K562 (cell line): ENCODE measurements around the gene MYMX. TPM values are rescaled to one million over a fixed set of nuclear protein-coding genes. Genes with fewer than 3 reads are reported as not detected.

Source experiments
- ARID1B ChIP-seq: fragments of 450-650 bp; IDR thresholded peaks from 2 replicates; pipeline ENCODE4 v1.6.1; 2016; ENCODE audit warnings: antibody characterized with exemption, mild to moderate bottlenecking, inconsistent platforms
- BRD9 ChIP-seq: fragments of 450-650 bp; IDR thresholded peaks from 2 replicates; pipeline ENCODE4 v1.6.1; 2018; ENCODE audit warnings: low read depth; ENCODE audit not compliant: partially characterized antibody
- CBFA2T2 ChIP-seq: fragments of 450-650 bp; conservative IDR thresholded peaks from 2 replicates; pipeline ENCODE4 v1.6.1; 2017; ENCODE audit warnings: mild to moderate bottlenecking
- CBFA2T3 ChIP-seq: fragments of 450-650 bp; IDR thresholded peaks from 2 replicates; pipeline ENCODE4 v1.6.1; 2017
- KAT2B ChIP-seq: IDR thresholded peaks from one replicate; pipeline ENCODE4 v1.6.1; 2012; ENCODE audit warnings: low read depth, mild to moderate bottlenecking, control low read depth, inconsistent platforms, low read length, moderate library complexity
- MBD2 ChIP-seq: sonication (generic); IDR thresholded peaks from 2 replicates; pipeline ENCODE4 v1.6.1; 2016; ENCODE audit warnings: low read depth, borderline replicate concordance
- PML ChIP-seq: IDR thresholded peaks from 2 replicates; pipeline ENCODE4 v1.6.1; 2012; ENCODE audit warnings: low read length, inconsistent platforms
- RFX5 ChIP-seq: IDR thresholded peaks from 2 replicates; pipeline ENCODE4 v1.6.1; 2011; ENCODE audit warnings: low read depth, mild to moderate bottlenecking, improper control_type of control experiment, low read length
- SREBF2 ChIP-seq: sonication (generic); formaldehyde crosslinking; IDR thresholded peaks from 2 replicates; pipeline ENCODE4 v1.4.0; 2020; ENCODE audit warnings: mild to moderate bottlenecking, missing genetic modification reagents
- TCF3 ChIP-seq: sonication (generic); formaldehyde crosslinking; IDR thresholded peaks from 2 replicates; pipeline ENCODE4 v1.4.0; 2020; ENCODE audit warnings: mild to moderate bottlenecking, missing genetic modification reagents
- ZBTB7A ChIP-seq: IDR thresholded peaks from 2 replicates; pipeline ENCODE4 v1.6.1; 2011; ENCODE audit warnings: low read depth, mild to moderate bottlenecking, low read length, moderate library complexity, borderline replicate concordance; ENCODE audit not compliant: control insufficient read depth
- ZNF431 ChIP-seq: sonication (generic); formaldehyde crosslinking; IDR thresholded peaks from 2 replicates; pipeline ENCODE4 v1.8.0; 2022; ENCODE audit warnings: mild to moderate bottlenecking, missing genetic modification reagents
- ZNF695 ChIP-seq: fragments of 450-650 bp; formaldehyde crosslinking; IDR thresholded peaks from 2 replicates; pipeline ENCODE4 v1.4.0; 2020; ENCODE audit warnings: mild to moderate bottlenecking, moderate library complexity
- polyA plus RNA-seq, 8 experiments: library from polyadenylated mRNA; depleted of rRNA in 4 of 8; stranded (reverse) in 5 of 8; unstranded in 3 of 8; fragments of >200 nt; fragmentation: Nextera tagmentation in 2 of 8; fragmentation: Illumina TruSeq in 1 of 8; extraction: Ambion mirVana in 2 of 8; extraction: Trizol in 1 of 8; gene quantifications; 2 replicates each; pipeline versions ENCODE4 v1.2.1 to v1.2.3, GENCODE V29; 2011 to 2014; ENCODE audit warnings: inconsistent platforms in 1 of 8, missing spikeins in 1 of 8
- total RNA-seq, 7 experiments: library from RNA; depleted of rRNA in 6 of 7; stranded (reverse); fragments of >200 nt in 6 of 7; fragmentation: Illumina TruSeq in 2 of 7; extraction: Trizol in 2 of 7; gene quantifications; 2 replicates each; pipeline versions ENCODE4 v1.2.1 to v1.2.3, GENCODE V29; 2011 to 2021; ENCODE audit warnings: low replicate concordance in 1 of 7
- TF ChIP-seq, protein P1 (sequence below): fragments of 250-450 bp; sonication (Bioruptor Pico); IDR thresholded peaks from 2 replicates; pipeline ENCODE4 v1.4.0; 2020; ENCODE audit warnings: mild to moderate bottlenecking, moderate library complexity
- TF ChIP-seq, protein P2 (sequence below): sonication (generic); IDR thresholded peaks from 2 replicates; pipeline ENCODE4 v1.6.1; 2016
- TF ChIP-seq, protein P3 (sequence below): IDR thresholded peaks from 3 replicates; pipeline ENCODE4 v1.6.1; 2011; ENCODE audit warnings: borderline replicate concordance, mild to moderate bottlenecking; ENCODE audit not compliant: insufficient read length, insufficient read depth

The MYMX gene
- total and polyA plus RNA-seq, 9 of the 15 experiments (the other 6 are each of a cell fraction or from before 2014, with no cell fraction given), result 0.12 TPM; not detected in 8

DNA sequence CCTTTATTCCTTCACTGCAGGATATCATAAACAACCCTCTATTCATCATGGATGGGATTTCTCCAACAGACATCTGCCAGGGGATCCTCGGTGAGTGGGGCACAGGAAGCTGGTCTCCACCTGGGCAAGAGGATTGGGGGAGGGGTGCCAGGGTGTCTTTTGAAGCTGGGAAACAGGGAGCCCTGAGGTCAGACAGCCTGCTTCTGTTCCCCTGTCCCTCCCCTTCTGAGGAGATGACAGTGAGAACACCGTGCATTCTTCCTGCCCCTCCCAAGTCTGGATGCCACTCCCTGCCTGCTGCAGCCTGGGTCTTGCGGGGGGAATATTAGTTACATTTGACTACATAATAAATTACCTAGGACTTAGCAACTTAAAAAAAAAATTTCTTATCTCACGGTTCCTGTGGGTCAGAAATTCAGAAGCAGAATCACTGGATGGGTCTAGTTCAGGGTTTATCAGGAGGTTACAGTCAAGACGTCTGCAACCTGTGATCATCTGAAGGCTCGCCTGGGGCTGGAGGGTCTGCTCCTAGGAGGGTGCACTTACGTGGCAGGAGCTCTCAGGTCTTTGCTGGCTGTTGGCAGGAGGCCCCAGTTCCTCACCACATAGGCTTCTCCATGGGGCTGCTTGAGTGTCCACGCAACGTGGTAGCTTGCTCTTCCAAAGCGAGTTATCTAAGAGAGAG is 46.7 kb upstream of the MYMX start (continued):
- TF ChIP-seq, protein P1, sequence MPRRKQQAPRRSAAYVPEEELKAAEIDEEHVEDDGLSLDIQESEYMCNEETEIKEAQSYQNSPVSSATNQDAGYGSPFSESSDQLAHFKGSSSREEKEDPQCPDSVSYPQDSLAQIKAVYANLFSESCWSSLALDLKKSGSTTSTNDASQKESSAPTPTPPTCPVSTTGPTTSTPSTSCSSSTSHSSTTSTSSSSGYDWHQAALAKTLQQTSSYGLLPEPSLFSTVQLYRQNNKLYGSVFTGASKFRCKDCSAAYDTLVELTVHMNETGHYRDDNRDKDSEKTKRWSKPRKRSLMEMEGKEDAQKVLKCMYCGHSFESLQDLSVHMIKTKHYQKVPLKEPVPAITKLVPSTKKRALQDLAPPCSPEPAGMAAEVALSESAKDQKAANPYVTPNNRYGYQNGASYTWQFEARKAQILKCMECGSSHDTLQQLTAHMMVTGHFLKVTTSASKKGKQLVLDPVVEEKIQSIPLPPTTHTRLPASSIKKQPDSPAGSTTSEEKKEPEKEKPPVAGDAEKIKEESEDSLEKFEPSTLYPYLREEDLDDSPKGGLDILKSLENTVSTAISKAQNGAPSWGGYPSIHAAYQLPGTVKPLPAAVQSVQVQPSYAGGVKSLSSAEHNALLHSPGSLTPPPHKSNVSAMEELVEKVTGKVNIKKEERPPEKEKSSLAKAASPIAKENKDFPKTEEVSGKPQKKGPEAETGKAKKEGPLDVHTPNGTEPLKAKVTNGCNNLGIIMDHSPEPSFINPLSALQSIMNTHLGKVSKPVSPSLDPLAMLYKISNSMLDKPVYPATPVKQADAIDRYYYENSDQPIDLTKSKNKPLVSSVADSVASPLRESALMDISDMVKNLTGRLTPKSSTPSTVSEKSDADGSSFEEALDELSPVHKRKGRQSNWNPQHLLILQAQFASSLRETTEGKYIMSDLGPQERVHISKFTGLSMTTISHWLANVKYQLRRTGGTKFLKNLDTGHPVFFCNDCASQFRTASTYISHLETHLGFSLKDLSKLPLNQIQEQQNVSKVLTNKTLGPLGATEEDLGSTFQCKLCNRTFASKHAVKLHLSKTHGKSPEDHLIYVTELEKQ (CRISPR knock-in tag), result no peak
- no peak for TF ChIP-seq MBD2
- TF ChIP-seq ZNF695 (CRISPR knock-in tag), result no peak
- TF ChIP-seq TCF3, result peak; percentile 44
- TF ChIP-seq ARID1B, result peak; percentile 17; the same call in 1 of the 2 replicates
- TF ChIP-seq, protein P2, sequence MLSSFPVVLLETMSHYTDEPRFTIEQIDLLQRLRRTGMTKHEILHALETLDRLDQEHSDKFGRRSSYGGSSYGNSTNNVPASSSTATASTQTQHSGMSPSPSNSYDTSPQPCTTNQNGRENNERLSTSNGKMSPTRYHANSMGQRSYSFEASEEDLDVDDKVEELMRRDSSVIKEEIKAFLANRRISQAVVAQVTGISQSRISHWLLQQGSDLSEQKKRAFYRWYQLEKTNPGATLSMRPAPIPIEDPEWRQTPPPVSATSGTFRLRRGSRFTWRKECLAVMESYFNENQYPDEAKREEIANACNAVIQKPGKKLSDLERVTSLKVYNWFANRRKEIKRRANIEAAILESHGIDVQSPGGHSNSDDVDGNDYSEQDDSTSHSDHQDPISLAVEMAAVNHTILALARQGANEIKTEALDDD, result no peak
- TF ChIP-seq, protein P3, sequence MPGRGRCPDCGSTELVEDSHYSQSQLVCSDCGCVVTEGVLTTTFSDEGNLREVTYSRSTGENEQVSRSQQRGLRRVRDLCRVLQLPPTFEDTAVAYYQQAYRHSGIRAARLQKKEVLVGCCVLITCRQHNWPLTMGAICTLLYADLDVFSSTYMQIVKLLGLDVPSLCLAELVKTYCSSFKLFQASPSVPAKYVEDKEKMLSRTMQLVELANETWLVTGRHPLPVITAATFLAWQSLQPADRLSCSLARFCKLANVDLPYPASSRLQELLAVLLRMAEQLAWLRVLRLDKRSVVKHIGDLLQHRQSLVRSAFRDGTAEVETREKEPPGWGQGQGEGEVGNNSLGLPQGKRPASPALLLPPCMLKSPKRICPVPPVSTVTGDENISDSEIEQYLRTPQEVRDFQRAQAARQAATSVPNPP, result no peak
- no peak for TF ChIP-seq BRD9
- no peak for TF ChIP-seq KAT2B
- TF ChIP-seq ZNF431 (CRISPR knock-in tag), result no peak
- TF ChIP-seq SREBF2 (CRISPR knock-in tag), result no peak
- no peak for TF ChIP-seq PML
- peak; percentile 70 for TF ChIP-seq CBFA2T3
- TF ChIP-seq ZBTB7A, result peak; percentile 64; the same call in 1 of the 2 replicates
- TF ChIP-seq RFX5, result no peak
- peak; percentile 44; the same call in 1 of the 2 replicates for TF ChIP-seq CBFA2T2
